Fibroblast of lung (primary cell): ENCODE data around the gene GAREM2. TPM values are rescaled to one million over a fixed set of nuclear protein-coding genes. Genes with fewer than 3 reads are reported as not detected.
A peak's percentile ranks its signal among the peaks of the same experiment; 100 is the strongest.

ENCODE experiments used
- DNase-seq, 2 donors: peaks; one replicate each; pipeline versions ENCODE4 v3.0.0 to v3.0.0-alpha.2; 2010; ENCODE audit warnings: low read depth in 2 of 2
- H2AFZ ChIP-seq: 2 replicates; pipeline ENCODE4 v1.5.1; 2012; ENCODE audit warnings: low read length, control low read depth, inconsistent platforms
- H3K27ac ChIP-seq: 2 replicates; pipeline ENCODE4 v1.5.1; 2011; ENCODE audit warnings: low read length, control low read depth; ENCODE audit not compliant: insufficient read depth
- H3K27me3 ChIP-seq: 2 replicates; pipeline ENCODE4 v1.5.1; 2011; ENCODE audit warnings: mild to moderate bottlenecking, low read length; ENCODE audit not compliant: control insufficient read depth, insufficient read depth
- H3K36me3 ChIP-seq: 2 replicates; pipeline ENCODE4 v1.5.1; 2011; ENCODE audit warnings: low read length; ENCODE audit not compliant: control insufficient read depth, insufficient read depth
- H3K4me1 ChIP-seq: 2 replicates; pipeline ENCODE4 v1.5.1; 2011; ENCODE audit warnings: low read length; ENCODE audit not compliant: control insufficient read depth, insufficient read depth; ENCODE audit errors: extremely low read depth
- H3K4me2 ChIP-seq: 2 replicates; pipeline ENCODE4 v1.5.1; 2011; ENCODE audit warnings: low read length, control low read depth; ENCODE audit not compliant: insufficient read depth; ENCODE audit errors: extremely low read depth
- H3K4me3 ChIP-seq, 4 experiments: fragments of 200-600 bp in 1 of 4; sonication (generic) in 1 of 4; replicated peaks in 1 of 4; 2 replicates each; pipeline ENCODE4 v1.5.1; 2011 to 2016; ENCODE audit warnings: low read length in 4 of 4, low read depth in 3 of 4, mild to moderate bottlenecking in 3 of 4, control low read depth in 2 of 4, inconsistent platforms in 1 of 4, mixed read lengths in 1 of 4; ENCODE audit not compliant: insufficient read depth in 1 of 4; ENCODE audit errors: control extremely low read depth in 1 of 4
- H3K79me2 ChIP-seq: 2 replicates; pipeline ENCODE4 v1.5.1; 2012; ENCODE audit warnings: mild to moderate bottlenecking, low read length, inconsistent platforms; ENCODE audit not compliant: control insufficient read depth, insufficient read depth
- H3K9ac ChIP-seq: 2 replicates; pipeline ENCODE4 v1.5.1; 2011; ENCODE audit warnings: mild to moderate bottlenecking, low read length, control low read depth; ENCODE audit not compliant: insufficient read depth
- H3K9me3 ChIP-seq: 2 replicates; pipeline ENCODE4 v1.5.1; 2012; ENCODE audit warnings: low read depth, low read length; ENCODE audit not compliant: control insufficient read depth, insufficient read depth
- H4K20me1 ChIP-seq: 2 replicates; pipeline ENCODE4 v1.5.1; 2011; ENCODE audit warnings: low read length; ENCODE audit not compliant: control insufficient read depth, insufficient read depth; ENCODE audit errors: extremely low read depth
- EZH2 ChIP-seq: IDR thresholded peaks from 2 replicates; pipeline ENCODE4 v1.5.1; 2012; ENCODE audit warnings: low read length, control low read depth, mild to moderate bottlenecking; ENCODE audit errors: missing control alignments
- polyA minus RNA-seq: library from RNA; depleted of rRNA, polyadenylated mRNA; stranded (reverse); fragments of >200 nt; gene quantifications from 2 replicates; pipeline ENCODE4 v1.2.3, GENCODE V29; 2011; ENCODE audit warnings: low replicate concordance
- polyA plus RNA-seq, 2 donors: library from polyadenylated mRNA; depleted of rRNA in 1 of 2; stranded (reverse) in 1 of 2; unstranded in 1 of 2; fragments of >200 nt; gene quantifications; 2 replicates each; pipeline ENCODE4 v1.2.1, GENCODE V29; 2011 to 2012; ENCODE audit warnings: missing spikeins in 1 of 2
- total RNA-seq: library from RNA; depleted of rRNA; stranded (reverse); fragments of >200 nt; gene quantifications from 2 replicates; pipeline ENCODE4 v1.2.1, GENCODE V29; 2014
- TF ChIP-seq, protein P1 (sequence below), 2 donors: IDR thresholded peaks in 1 of 2; conservative IDR thresholded peaks in 1 of 2; 1 replicate in 1 of 2; 2 replicates in 1 of 2; pipeline ENCODE4 v1.5.1; 2011 to 2012; ENCODE audit warnings: low read length in 2 of 2, control low read depth in 1 of 2, inconsistent platforms in 1 of 2, low read depth in 1 of 2, mild to moderate bottlenecking in 1 of 2

The GAREM2 gene
- total RNA-seq (0.66 and 0.77 TPM in 2 replicates), polyA plus RNA-seq (1.6 TPM in 2 replicates), polyA minus RNA-seq (7.0 TPM in 2 replicates)
- 2.9 and 3.3 TPM in 2 replicates for polyA plus RNA-seq (2012)

DNA sequence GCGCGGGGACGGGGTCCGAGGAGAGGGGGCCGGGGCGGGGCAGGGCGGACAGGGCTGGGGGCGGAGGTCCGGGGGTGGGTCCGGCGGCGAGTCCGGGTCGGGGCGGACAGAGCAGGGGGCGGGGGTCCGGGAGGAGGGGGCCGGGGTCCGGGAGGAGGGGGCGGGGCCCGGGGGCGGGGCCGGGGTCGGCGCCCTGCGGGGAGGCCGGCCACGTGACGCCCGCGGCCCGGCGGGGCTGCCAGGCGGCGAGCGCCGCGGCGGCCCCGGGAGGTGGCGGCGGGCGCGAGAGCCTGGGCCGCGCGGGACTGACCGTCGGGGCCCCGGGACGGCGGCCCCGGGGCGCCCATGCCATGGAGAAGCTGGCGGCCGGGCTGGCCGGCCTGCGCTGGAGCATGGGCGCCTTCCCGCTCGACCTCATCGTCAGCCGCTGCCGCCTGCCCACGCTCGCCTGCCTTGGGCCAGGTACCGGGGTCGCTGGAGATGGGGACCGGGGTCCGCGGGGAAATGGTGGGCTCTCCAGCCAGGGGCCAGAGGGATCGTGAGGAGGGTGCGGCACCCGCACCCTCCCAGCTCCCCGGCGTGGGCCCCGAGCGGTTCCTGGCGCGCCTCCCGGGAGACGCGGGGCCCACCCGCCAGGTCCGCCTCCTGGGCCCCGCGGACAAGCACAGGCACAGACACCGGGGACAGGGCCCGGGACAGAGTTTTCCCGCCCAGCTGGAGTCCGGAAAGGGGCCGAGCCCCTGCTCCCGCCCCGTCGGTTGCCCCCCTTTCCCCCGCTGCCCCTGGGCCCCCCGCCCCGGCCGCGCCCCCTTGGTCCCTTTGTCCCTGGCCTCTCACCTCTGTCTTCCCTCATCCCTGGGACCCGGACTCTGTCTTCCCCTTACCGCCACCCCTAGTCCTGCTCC, at the start of gene GAREM2:
TSS of gene GAREM2 (plus strand) at position 218 of the 905 bp plus-strand sequence. CDS start at position 351, 133 bp downstream.
- H3K4me2 ChIP-seq, result no peak within 1 kb of the TSS
- no peak within 1 kb of the TSS for H3K27ac ChIP-seq
- TF ChIP-seq EZH2, result peak; percentile 96
- TF ChIP-seq, protein P1, sequence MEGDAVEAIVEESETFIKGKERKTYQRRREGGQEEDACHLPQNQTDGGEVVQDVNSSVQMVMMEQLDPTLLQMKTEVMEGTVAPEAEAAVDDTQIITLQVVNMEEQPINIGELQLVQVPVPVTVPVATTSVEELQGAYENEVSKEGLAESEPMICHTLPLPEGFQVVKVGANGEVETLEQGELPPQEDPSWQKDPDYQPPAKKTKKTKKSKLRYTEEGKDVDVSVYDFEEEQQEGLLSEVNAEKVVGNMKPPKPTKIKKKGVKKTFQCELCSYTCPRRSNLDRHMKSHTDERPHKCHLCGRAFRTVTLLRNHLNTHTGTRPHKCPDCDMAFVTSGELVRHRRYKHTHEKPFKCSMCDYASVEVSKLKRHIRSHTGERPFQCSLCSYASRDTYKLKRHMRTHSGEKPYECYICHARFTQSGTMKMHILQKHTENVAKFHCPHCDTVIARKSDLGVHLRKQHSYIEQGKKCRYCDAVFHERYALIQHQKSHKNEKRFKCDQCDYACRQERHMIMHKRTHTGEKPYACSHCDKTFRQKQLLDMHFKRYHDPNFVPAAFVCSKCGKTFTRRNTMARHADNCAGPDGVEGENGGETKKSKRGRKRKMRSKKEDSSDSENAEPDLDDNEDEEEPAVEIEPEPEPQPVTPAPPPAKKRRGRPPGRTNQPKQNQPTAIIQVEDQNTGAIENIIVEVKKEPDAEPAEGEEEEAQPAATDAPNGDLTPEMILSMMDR (conservative IDR thresholded peaks at IDR 0.05 in 1 of 2, IDR thresholded peaks at IDR 0.05 in 1 of 2; ENCODE audit: low read depth in 1 of 2, low read length in 2 of 2), result no peak
- H3K36me3 ChIP-seq, result no peaks in the 10 kb centered on the region
- no peaks in the 10 kb centered on the region for H4K20me1 ChIP-seq
- no peaks in the 10 kb centered on the region for H3K9me3 ChIP-seq
- H3K27me3 ChIP-seq, result peaks cover 22% of the 10 kb centered on the region
- DNase-seq, result no peak
- no peaks in the 10 kb centered on the region for H3K4me1 ChIP-seq
- no peaks in the 10 kb centered on the region for H3K79me2 ChIP-seq
- no peak within 1 kb of the TSS for H3K9ac ChIP-seq
- H2AFZ ChIP-seq, result no peak within 1 kb of the TSS
- H3K4me3 ChIP-seq, result peak within 1 kb of the TSS in 2 of 4 experiments; percentile 19 to 25

DNA sequence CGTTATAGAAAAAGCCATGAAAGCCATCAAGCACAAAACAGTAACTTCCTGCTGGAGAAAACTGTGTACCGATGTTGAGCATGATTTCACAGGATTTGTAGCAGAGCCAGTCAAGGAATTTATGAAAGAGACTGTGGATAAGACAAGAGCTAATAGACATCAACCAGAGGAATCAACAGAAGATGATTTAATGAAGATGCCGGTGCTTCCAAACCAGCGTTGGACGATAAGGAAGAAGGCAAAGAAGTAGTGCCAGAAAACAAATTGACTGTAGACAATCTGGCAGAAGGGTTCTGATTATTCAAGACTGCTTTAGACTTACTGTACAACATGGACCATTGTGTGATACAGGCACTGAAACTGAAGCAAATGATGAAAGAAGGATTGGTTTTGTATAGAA, 49.5 kb upstream of the GAREM2 start:
- DNase-seq, result no peak
- peaks cover 16% of the 10 kb centered on the region for H3K79me2 ChIP-seq
- H3K27ac ChIP-seq, result no peak overlapping the region
- H3K9me3 ChIP-seq, result no peaks in the 10 kb centered on the region
- H3K4me1 ChIP-seq, result no peaks in the 10 kb centered on the region
- no peaks in the 10 kb centered on the region for H4K20me1 ChIP-seq
- no peak overlapping the region for H3K4me3 ChIP-seq
- H3K9ac ChIP-seq, result no peak overlapping the region
- no peaks in the 10 kb centered on the region for H3K27me3 ChIP-seq
- peaks cover 3% of the 10 kb centered on the region for H3K36me3 ChIP-seq
- no peak overlapping the region for H2AFZ ChIP-seq
- TF ChIP-seq, protein P1 (conservative IDR thresholded peaks at IDR 0.05 in 1 of 2, IDR thresholded peaks at IDR 0.05 in 1 of 2; ENCODE audit: low read depth in 1 of 2, low read length in 2 of 2), result no peak
- TF ChIP-seq EZH2, result no peak
- no peak overlapping the region for H3K4me2 ChIP-seq

DNA sequence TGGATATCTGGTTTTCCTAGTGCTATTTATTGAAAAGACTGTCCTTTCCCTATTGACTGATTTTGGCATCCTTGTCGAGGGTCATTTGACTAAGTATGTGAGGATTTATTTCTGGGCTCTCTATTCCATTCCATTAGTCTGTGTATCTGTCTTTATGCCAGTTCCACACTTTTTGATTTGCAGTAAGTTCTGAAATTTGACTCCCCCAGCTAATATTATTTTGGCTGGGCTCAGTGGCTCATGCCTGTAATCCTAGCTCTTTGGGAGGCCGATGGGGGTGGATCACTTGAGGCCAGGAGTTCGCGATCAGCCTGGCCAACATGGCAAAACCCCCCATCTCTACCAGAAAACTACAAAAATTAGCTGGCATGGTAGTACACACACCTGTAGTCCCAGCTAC, 46.8 kb upstream of the GAREM2 start:
- no peaks in the 10 kb centered on the region for H3K9me3 ChIP-seq
- peaks cover 3% of the 10 kb centered on the region for H3K36me3 ChIP-seq
- peak; percentile 8 to 36 for DNase-seq
- H3K27ac ChIP-seq, result no peak overlapping the region
- no peaks in the 10 kb centered on the region for H3K4me1 ChIP-seq
- H2AFZ ChIP-seq, result no peak overlapping the region
- no peak overlapping the region for H3K9ac ChIP-seq
- H3K4me2 ChIP-seq, result no peak overlapping the region
- no peaks in the 10 kb centered on the region for H4K20me1 ChIP-seq
- TF ChIP-seq EZH2, result no peak
- TF ChIP-seq, protein P1 (conservative IDR thresholded peaks at IDR 0.05 in 1 of 2, IDR thresholded peaks at IDR 0.05 in 1 of 2; ENCODE audit: low read depth in 1 of 2, low read length in 2 of 2), result no peak
- H3K27me3 ChIP-seq, result no peaks in the 10 kb centered on the region
- peaks cover 5% of the 10 kb centered on the region for H3K79me2 ChIP-seq
- H3K4me3 ChIP-seq, result no peak overlapping the region
